Measurements from ENCODE around the gene EDIL3.

Gene EDIL3

GRCh38 chr5:84362061-84362720 lies 22.5 kb downstream of the EDIL3 start:
- H3K4me3 ChIP-seq (ENCODE audit: low read depth, low read length), result no peak overlapping the region
- DNase-seq, result no peak
- H3K27me3 ChIP-seq (ENCODE audit: insufficient read depth, low read depth, severe bottlenecking), result no peaks in the 10 kb centered on the region
- H3K27ac ChIP-seq, result no peak overlapping the region
- H3K9me3 ChIP-seq (ENCODE audit: severe bottlenecking), result no peaks in the 10 kb centered on the region
- TF ChIP-seq CTCF (IDR thresholded peaks at IDR 0.05; ENCODE audit: low read depth, low read length), result no peak
- no peaks in the 10 kb centered on the region for H3K36me3 ChIP-seq

DNA sequence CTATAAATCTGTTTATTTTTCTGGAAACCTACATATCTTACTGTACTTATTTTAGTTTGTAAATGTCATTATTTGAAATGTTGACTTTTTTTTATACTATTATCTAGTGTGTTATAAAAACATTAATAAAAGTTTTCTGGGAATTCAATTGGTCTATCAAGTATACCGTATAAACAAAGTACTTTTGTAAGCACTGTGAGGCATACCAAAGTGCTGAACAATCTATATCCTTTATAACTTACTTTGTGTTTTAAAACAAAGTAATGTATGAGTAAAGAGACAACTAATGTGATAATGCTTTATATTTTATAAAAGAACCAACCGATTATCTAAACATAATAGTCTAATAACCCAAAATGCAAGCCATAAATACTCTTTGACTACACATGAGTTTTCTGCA lies 23.1 kb downstream of the EDIL3 start:
- no peaks in the 10 kb centered on the region for H3K9me3 ChIP-seq (ENCODE audit: severe bottlenecking)
- no peak overlapping the region for H3K27ac ChIP-seq
- DNase-seq, result no peak
- TF ChIP-seq CTCF (IDR thresholded peaks at IDR 0.05; ENCODE audit: low read depth, low read length), result no peak
- H3K36me3 ChIP-seq, result no peaks in the 10 kb centered on the region
- H3K27me3 ChIP-seq (ENCODE audit: insufficient read depth, low read depth, severe bottlenecking), result no peaks in the 10 kb centered on the region
- H3K4me3 ChIP-seq (ENCODE audit: low read depth, low read length), result no peak overlapping the region

- no peaks in the 10 kb centered on the region for H3K36me3 ChIP-seq
- no peaks in the 10 kb centered on the region for H3K27me3 ChIP-seq (ENCODE audit: insufficient read depth, low read depth, severe bottlenecking)
- no peak for DNase-seq
- no peaks in the 10 kb centered on the region for H3K9me3 ChIP-seq (ENCODE audit: severe bottlenecking)
- H3K27ac ChIP-seq, result no peak overlapping the region
- no peak overlapping the region for H3K4me3 ChIP-seq (ENCODE audit: low read depth, low read length)
- TF ChIP-seq CTCF (IDR thresholded peaks at IDR 0.05; ENCODE audit: low read depth, low read length), result no peak
Observed at GRCh38 chr5:84360056-84360455, 24.6 kb downstream of the EDIL3 start.

GRCh38 chr5:84354101-84354500 lies 30.6 kb downstream of the EDIL3 start:
- Histone ChIP-seq H3K27me3 (ENCODE audit: insufficient read depth, low read depth, severe bottlenecking) (no peaks in the 10 kb centered on the region), H3K36me3 (no peaks in the 10 kb centered on the region), H3K9me3 (ENCODE audit: severe bottlenecking) (no peaks in the 10 kb centered on the region), H3K27ac (no peak overlapping the region), H3K4me3 (ENCODE audit: low read depth, low read length) (no peak overlapping the region)
- DNase-seq, result no peak
- TF ChIP-seq CTCF (IDR thresholded peaks at IDR 0.05; ENCODE audit: low read depth, low read length), result no peak

DNA sequence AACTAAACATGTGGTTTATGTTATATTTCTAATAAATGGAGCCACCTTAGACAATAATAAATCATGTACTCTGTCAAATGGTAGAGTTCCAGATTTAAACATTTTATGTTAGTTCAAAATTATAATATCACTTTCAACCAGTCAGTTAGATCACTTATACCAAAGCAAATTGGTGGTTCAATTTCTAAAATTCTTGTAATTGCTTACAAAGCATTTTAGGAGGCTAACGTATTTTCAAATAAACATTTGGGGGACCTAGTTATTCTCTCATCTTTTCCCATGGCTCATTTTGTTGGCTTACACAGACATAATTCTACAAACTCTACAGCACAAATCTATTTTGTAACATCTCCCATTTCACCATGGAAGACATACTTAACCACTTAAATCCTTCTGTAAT lies 39.9 kb downstream of the EDIL3 start:
- TF ChIP-seq CTCF (IDR thresholded peaks at IDR 0.05; ENCODE audit: low read depth, low read length), result no peak
- H3K4me3 ChIP-seq (ENCODE audit: low read depth, low read length), result no peak overlapping the region
- no peaks in the 10 kb centered on the region for H3K9me3 ChIP-seq (ENCODE audit: severe bottlenecking)
- no peak for DNase-seq
- no peak overlapping the region for H3K27ac ChIP-seq
- H3K27me3 ChIP-seq (ENCODE audit: insufficient read depth, low read depth, severe bottlenecking), result no peaks in the 10 kb centered on the region
- no peaks in the 10 kb centered on the region for H3K36me3 ChIP-seq

- no peak for TF ChIP-seq CTCF (IDR thresholded peaks at IDR 0.05; ENCODE audit: low read depth, low read length)
- Histone ChIP-seq H3K27me3 (ENCODE audit: insufficient read depth, low read depth, severe bottlenecking) (no peaks in the 10 kb centered on the region), H3K9me3 (ENCODE audit: severe bottlenecking) (no peaks in the 10 kb centered on the region), H3K36me3 (no peaks in the 10 kb centered on the region), H3K4me3 (ENCODE audit: low read depth, low read length) (no peak overlapping the region), H3K27ac (no peak overlapping the region)
- no peak for DNase-seq
Observed at GRCh38 chr5:84343171-84343570, 41.5 kb downstream of the EDIL3 start.

Measured in WERI-Rb-1 (cell line).